Testis (tissue), 2 donors: ENCODE results near the gene TSHZ3.

Source experiments
- CTCF ChIP-seq, 3 experiments: fragments of 450-650 bp in 2 of 3; fragments of 200-600 bp in 1 of 3; sonication (generic) in 1 of 3; IDR thresholded peaks; one replicate each; pipeline ENCODE4 v1.5.1; 2016 to 2019; ENCODE audit warnings: antibody characterized with exemption in 3 of 3, mild to moderate bottlenecking in 2 of 3, moderate library complexity in 1 of 3
- POLR2A ChIP-seq: fragments of 450-650 bp; IDR thresholded peaks from one replicate; pipeline ENCODE4 v1.6.1; 2017; ENCODE audit warnings: antibody characterized with exemption, mild to moderate bottlenecking, moderate library complexity

GRCh38 chr19:31340042-31341025 is 8.9 kb downstream of the TSHZ3 start:
- TF ChIP-seq POLR2A: no peak
- TF ChIP-seq CTCF (IDR thresholded peaks at IDR 0.05): no peak
